Erythroblast (primary cell): ENCODE measurements around the gene ZNF28.

ENCODE experiments used
- GATA1 ChIP-seq: IDR thresholded peaks from 2 replicates; pipeline ENCODE4 v1.6.1; 2011; ENCODE audit warnings: low read depth, mild to moderate bottlenecking, control low read depth, low read length, moderate library complexity
- POLR2A ChIP-seq: IDR thresholded peaks from 2 replicates; pipeline ENCODE4 v1.6.1; 2011; ENCODE audit warnings: mild to moderate bottlenecking, low read length

- no peak for TF ChIP-seq POLR2A
- TF ChIP-seq GATA1 = no peak
These were observed 71.7 kb downstream of the ZNF28 start for GRCh38 chr19:52749780-52750179.
